OCI-LY3 (cell line): Measurements from ENCODE around the gene ZNF35.

Experiments used
- CTCF ChIP-seq: fragments of 200-600, 300-600 bp; sonication (generic); IDR thresholded peaks from 2 replicates; pipeline ENCODE4 v1.5.1; 2014; ENCODE audit warnings: antibody characterized with exemption, low read length, low read depth
- EZH2phosphoT487 ChIP-seq: fragments of 200-600 bp; shearing (Covaris generic); IDR thresholded peaks from 2 replicates; pipeline ENCODE4 v1.6.1; 2018; ENCODE audit warnings: antibody characterized with exemption, mixed run types, low read depth

GRCh38 chr3:44601749-44602148 is 46.8 kb upstream of the ZNF35 start:
- no peak for TF ChIP-seq CTCF
- no peak for TF ChIP-seq EZH2phosphoT487
